Trophoblast cell (in vitro differentiated cells and primary cell): ENCODE measurements around the gene DCLK2.
A peak's percentile ranks its signal among the peaks of the same experiment; 100 is the strongest.

ENCODE experiments used
- DNase-seq, 2 donors: peaks; one replicate each; pipeline ENCODE4 v3.0.0-alpha.2; 2016
- H2AFZ ChIP-seq: 2 replicates; pipeline ENCODE4 v1.6.1; 2013; ENCODE audit warnings: low read length, moderate library complexity, mild to moderate bottlenecking; ENCODE audit not compliant: insufficient read depth, poor library complexity
- H2AK5ac ChIP-seq: 2 replicates; pipeline ENCODE4 v1.6.1; 2013; ENCODE audit warnings: mild to moderate bottlenecking, low read length
- H2BK120ac ChIP-seq: 2 replicates; pipeline ENCODE4 v1.6.1; 2013; ENCODE audit warnings: low read length, mild to moderate bottlenecking, moderate library complexity; ENCODE audit not compliant: insufficient read depth, poor library complexity
- H2BK12ac ChIP-seq: 2 replicates; pipeline ENCODE4 v1.6.1; 2013; ENCODE audit warnings: mild to moderate bottlenecking, low read length, moderate library complexity
- H2BK5ac ChIP-seq: 2 replicates; pipeline ENCODE4 v1.6.1; 2013; ENCODE audit warnings: low read length, low read depth, moderate library complexity, mild to moderate bottlenecking; ENCODE audit not compliant: poor library complexity
- H3K14ac ChIP-seq: 2 replicates; pipeline ENCODE4 v1.6.1; 2013; ENCODE audit warnings: mild to moderate bottlenecking, low read length
- H3K18ac ChIP-seq: 2 replicates; pipeline ENCODE4 v1.6.1; 2013; ENCODE audit warnings: mild to moderate bottlenecking, low read length
- H3K23ac ChIP-seq: 2 replicates; pipeline ENCODE4 v1.6.1; 2013; ENCODE audit warnings: low read length
- H3K27ac ChIP-seq: 2 replicates; pipeline ENCODE4 v1.5.1; 2013; ENCODE audit warnings: low read depth, mild to moderate bottlenecking, inconsistent platforms, low read length, moderate library complexity
- H3K27me3 ChIP-seq: 2 replicates; pipeline ENCODE4 v1.6.1; 2013; ENCODE audit warnings: inconsistent platforms, mild to moderate bottlenecking, low read length, moderate library complexity; ENCODE audit not compliant: insufficient read depth
- H3K36me3 ChIP-seq, 2 experiments: 1 replicate in 1 of 2; 2 replicates in 1 of 2; pipeline ENCODE4 v1.6.1; 2013; ENCODE audit warnings: low read length in 2 of 2, mild to moderate bottlenecking in 2 of 2, moderate library complexity in 1 of 2; ENCODE audit not compliant: insufficient read depth in 2 of 2, control insufficient read depth in 1 of 2
- H3K4ac ChIP-seq: 2 replicates; pipeline ENCODE4 v1.6.1; 2013; ENCODE audit warnings: low read depth, mild to moderate bottlenecking, low read length, moderate library complexity
- H3K4me1 ChIP-seq, 2 experiments: 1 replicate in 1 of 2; 2 replicates in 1 of 2; pipeline ENCODE4 v1.6.1; 2013; ENCODE audit warnings: low read length in 2 of 2, mild to moderate bottlenecking in 2 of 2, moderate library complexity in 1 of 2; ENCODE audit not compliant: insufficient read depth in 2 of 2, control insufficient read depth in 1 of 2
- H3K4me2 ChIP-seq: 2 replicates; pipeline ENCODE4 v1.6.1; 2013; ENCODE audit warnings: inconsistent platforms, mild to moderate bottlenecking, low read length, moderate library complexity
- H3K4me3 ChIP-seq: 2 replicates; pipeline ENCODE4 v1.5.1; 2013; ENCODE audit warnings: mild to moderate bottlenecking, low read depth, low read length, inconsistent platforms
- H3K79me1 ChIP-seq: one replicate; pipeline ENCODE4 v1.6.1; 2013; ENCODE audit warnings: low read length
- H3K79me2 ChIP-seq: 2 replicates; pipeline ENCODE4 v1.6.1; 2013; ENCODE audit warnings: low read length, mild to moderate bottlenecking; ENCODE audit not compliant: control insufficient read depth, insufficient read depth, poor library complexity
- H3K9ac ChIP-seq: 2 replicates; pipeline ENCODE4 v1.6.1; 2013; ENCODE audit warnings: mild to moderate bottlenecking, low read length
- H3K9me3 ChIP-seq: 2 replicates; pipeline ENCODE4 v1.6.1; 2013; ENCODE audit warnings: low read depth, mild to moderate bottlenecking, control low read depth, inconsistent platforms, low read length; ENCODE audit not compliant: insufficient read depth
- H4K12ac ChIP-seq: 2 replicates; pipeline ENCODE4 v1.6.1; 2013; ENCODE audit warnings: low read depth, mild to moderate bottlenecking, low read length, moderate library complexity
- H4K8ac ChIP-seq: 2 replicates; pipeline ENCODE4 v1.6.1; 2013; ENCODE audit warnings: low read depth, mild to moderate bottlenecking, low read length, moderate library complexity
- H4K91ac ChIP-seq: one replicate; pipeline ENCODE4 v1.6.1; 2013; ENCODE audit warnings: low read depth, mild to moderate bottlenecking, low read length, moderate library complexity
- WGBS: extraction: QIAGEN DNeasy Blood & Tissue Kit; methylation state at CpG from one replicate; pipeline ENCODE4 v1.1.7; 2013; ENCODE audit warnings: missing lambda C conversion rate; ENCODE audit not compliant: insufficient read length, insufficient coverage; ENCODE audit errors: extremely low coverage; 5-methylcytosine and 5-hydroxymethylcytosine counted together

The DCLK2 gene

GRCh38 chr4:150268444-150268843, 190.2 kb downstream of the DCLK2 start:
- H2BK12ac ChIP-seq = no peak overlapping the region
- no peaks in the 10 kb centered on the region for H3K79me2 ChIP-seq
- H3K4me1 ChIP-seq = no peaks in the 10 kb centered on the region
- no peaks in the 10 kb centered on the region for H3K9me3 ChIP-seq
- no peak overlapping the region for H3K4ac ChIP-seq
- H4K12ac ChIP-seq = no peak overlapping the region
- no peak overlapping the region for H3K4me2 ChIP-seq
- H3K14ac ChIP-seq = no peak overlapping the region
- DNase-seq = peak in 1 of 2 donors; percentile 24
- no peak overlapping the region for H4K8ac ChIP-seq
- H4K91ac ChIP-seq = no peak overlapping the region
- no peaks in the 10 kb centered on the region for H3K27me3 ChIP-seq
- H3K79me1 ChIP-seq = no peaks in the 10 kb centered on the region
- H2BK120ac ChIP-seq = no peak overlapping the region
- no peaks in the 10 kb centered on the region for H3K36me3 ChIP-seq
- H2BK5ac ChIP-seq = no peak overlapping the region
- no peak overlapping the region for H2AFZ ChIP-seq
- no peak overlapping the region for H3K23ac ChIP-seq
- no CpG with 5 or more reads among the region's 1 CpG for WGBS
- H3K18ac ChIP-seq = no peak overlapping the region
- no peak overlapping the region for H3K4me3 ChIP-seq
- no peak overlapping the region for H3K27ac ChIP-seq
- H2AK5ac ChIP-seq = no peak overlapping the region
- H3K9ac ChIP-seq = no peak overlapping the region

- Histone ChIP-seq H3K27me3 (no peaks in the 10 kb centered on the region), H2BK120ac (no peak overlapping the region), H3K18ac (no peak overlapping the region), H3K36me3 (peaks cover 2% of the 10 kb centered on the region in 2 experiments), H3K79me2 (no peaks in the 10 kb centered on the region), H3K4me3 (no peak overlapping the region), H2BK12ac (no peak overlapping the region), H4K91ac (no peak overlapping the region), H3K23ac (no peak overlapping the region), H3K9ac (no peak overlapping the region), H2AFZ (no peak overlapping the region), H3K4me1 (peaks cover 5 to 7% of the 10 kb centered on the region in 2 experiments), H3K9me3 (no peaks in the 10 kb centered on the region), H4K8ac (no peak overlapping the region), H3K79me1 (no peaks in the 10 kb centered on the region), H3K27ac (no peak overlapping the region), H3K14ac (no peak overlapping the region), H2BK5ac (no peak overlapping the region), H4K12ac (no peak overlapping the region), H3K4ac (no peak overlapping the region), H2AK5ac (no peak overlapping the region), H3K4me2 (no peak overlapping the region)
- no peak for DNase-seq
- no CpG with 5 or more reads among the region's 2 CpGs for WGBS
These were observed 200.0 kb downstream of the DCLK2 start for GRCh38 chr4:150278206-150278605.

GRCh38 chr4:150280081-150280895, 202.0 kb downstream of the DCLK2 start:
- Histone ChIP-seq H3K4me1 (peaks cover 5 to 7% of the 10 kb centered on the region in 2 experiments), H2AK5ac (no peak overlapping the region), H4K91ac (no peak overlapping the region), H2BK12ac (no peak overlapping the region), H3K14ac (no peak overlapping the region), H3K36me3 (peaks cover 2% of the 10 kb centered on the region in 2 experiments), H2AFZ (no peak overlapping the region), H3K9ac (no peak overlapping the region), H4K8ac (peak overlapping the region; percentile 43), H2BK120ac (no peak overlapping the region), H3K18ac (no peak overlapping the region), H3K23ac (no peak overlapping the region), H4K12ac (no peak overlapping the region), H3K4ac (no peak overlapping the region), H3K9me3 (no peaks in the 10 kb centered on the region), H3K27me3 (no peaks in the 10 kb centered on the region), H3K79me1 (no peaks in the 10 kb centered on the region), H3K27ac (peak overlapping the region; percentile 63), H3K79me2 (no peaks in the 10 kb centered on the region), H2BK5ac (no peak overlapping the region), H3K4me3 (no peak overlapping the region), H3K4me2 (peak overlapping the region; percentile 39)
- no CpG with 5 or more reads among the region's 9 CpGs for WGBS
- DNase-seq = peak in 1 of 2 donors; percentile 34

GRCh38 chr4:150280975-150281374, 202.7 kb downstream of the DCLK2 start:
- no peak for DNase-seq
- Histone ChIP-seq H3K27me3 (no peaks in the 10 kb centered on the region), H2AFZ (no peak overlapping the region), H3K36me3 (peaks cover 2% of the 10 kb centered on the region in 2 experiments), H3K4me3 (no peak overlapping the region), H3K79me2 (no peaks in the 10 kb centered on the region), H3K79me1 (no peaks in the 10 kb centered on the region), H2BK120ac (no peak overlapping the region), H3K27ac (peak overlapping the region; percentile 63), H3K14ac (no peak overlapping the region), H4K8ac (no peak overlapping the region), H2BK12ac (no peak overlapping the region), H3K18ac (no peak overlapping the region), H3K4ac (no peak overlapping the region), H3K4me2 (peak overlapping the region; percentile 39), H4K91ac (no peak overlapping the region), H3K23ac (no peak overlapping the region), H2BK5ac (no peak overlapping the region), H3K9me3 (no peaks in the 10 kb centered on the region), H4K12ac (no peak overlapping the region), H2AK5ac (no peak overlapping the region), H3K4me1 (peaks cover 5 to 7% of the 10 kb centered on the region in 2 experiments), H3K9ac (no peak overlapping the region)
- WGBS = no CpG with 5 or more reads among the region's 8 CpGs
